HPDE6-E6E7 (cell line): Measurements from ENCODE around the gene TESK1.
"Not testable (repeated sequence)": the region's sequence is repeated elsewhere in the genome, so short reads cannot be mapped to it uniquely, and the experiment has no call there.

Experiments
- DNase-seq: peaks from one replicate; pipeline ENCODE4 v3.0.0; 2011; ENCODE audit warnings: missing footprints; ENCODE audit errors: extremely low spot score

The TESK1 gene

DNA sequence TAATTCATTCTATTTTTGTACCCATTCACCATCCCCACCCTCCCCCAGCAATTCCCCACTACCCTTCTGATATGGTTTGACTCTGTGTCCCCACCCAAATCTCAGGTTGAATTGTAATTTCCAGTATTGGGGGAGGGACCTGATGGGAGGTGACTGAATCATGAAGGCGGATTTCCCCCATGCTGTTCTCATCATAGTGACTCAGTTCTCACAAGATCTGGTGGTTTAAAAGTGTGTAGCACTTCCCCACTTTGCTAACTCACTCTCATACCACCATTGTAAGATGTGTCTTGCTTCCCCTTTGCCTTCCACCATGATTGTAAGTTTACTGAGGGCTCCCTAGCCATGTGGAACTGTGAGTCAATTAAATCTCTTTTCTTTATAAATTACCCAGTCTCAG, 25.9 kb upstream of the TESK1 start:
- no peak for DNase-seq

DNA sequence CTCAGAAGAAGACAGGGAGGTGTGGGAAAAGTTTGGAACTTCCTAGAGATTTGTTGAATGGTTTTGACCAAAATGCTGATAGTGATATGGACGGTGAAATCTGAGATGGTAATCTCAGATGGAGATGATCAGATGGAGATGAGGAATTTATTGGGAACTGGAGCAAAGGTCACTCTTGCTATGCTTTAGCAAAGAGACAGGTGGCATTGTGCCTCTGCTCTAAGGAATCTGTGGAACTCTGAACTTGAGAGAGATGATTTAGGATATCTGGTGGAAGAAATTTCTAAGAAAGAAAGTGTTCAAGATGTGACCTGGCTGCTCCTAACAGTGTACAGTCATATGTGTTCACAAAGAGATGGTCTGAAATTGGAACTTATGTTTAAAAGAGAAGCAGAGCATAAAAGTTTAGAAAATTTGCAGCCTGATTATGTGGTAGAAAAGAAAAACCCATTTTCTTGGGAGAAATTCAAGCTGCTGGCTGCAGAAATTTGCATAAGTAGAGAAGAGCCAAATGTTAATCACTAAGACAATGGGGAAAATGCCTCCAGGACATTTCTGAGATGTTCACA, 25.3 kb upstream of the TESK1 start:
- DNase-seq, result not testable (repeated sequence)

DNA sequence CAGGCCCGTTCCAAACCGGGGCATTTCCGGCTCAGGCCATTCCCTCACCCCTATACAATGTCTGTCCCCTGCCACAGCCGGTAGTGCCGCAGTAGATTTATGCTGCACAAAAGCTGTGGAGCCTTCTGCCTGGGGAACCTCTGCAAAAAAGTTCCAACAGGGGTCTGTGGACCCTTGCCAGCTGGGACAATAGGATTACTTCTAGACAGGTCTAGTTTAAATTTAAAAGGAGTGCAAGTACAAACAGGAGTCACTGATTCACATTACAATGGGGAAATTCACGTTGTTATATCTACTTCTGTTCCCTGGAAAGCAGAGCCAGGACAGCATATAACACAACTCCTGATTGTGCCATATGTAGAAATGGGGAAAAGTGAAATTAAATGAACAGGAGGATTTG, 21.5 kb upstream of the TESK1 start:
- DNase-seq, result not testable (repeated sequence)

DNA sequence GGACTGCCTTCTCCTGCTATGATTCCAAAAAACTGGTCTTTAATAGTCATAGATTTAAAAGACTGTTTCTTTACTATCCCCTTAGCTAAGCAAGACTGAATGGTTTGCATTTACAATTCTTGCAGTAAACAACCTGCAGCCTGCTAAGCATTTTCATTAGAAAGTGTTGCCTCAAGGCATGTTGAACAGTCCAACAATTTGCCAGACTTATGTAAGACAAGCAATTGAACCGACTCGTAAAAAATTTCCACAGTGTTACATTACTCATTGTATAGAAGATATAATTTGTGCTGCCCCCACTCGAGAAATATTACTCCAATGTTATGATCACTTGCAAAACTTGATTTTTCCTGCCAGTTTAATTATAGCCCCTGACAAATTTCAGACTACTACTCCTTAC, 20.4 kb upstream of the TESK1 start:
- DNase-seq, result not testable (repeated sequence)

DNA sequence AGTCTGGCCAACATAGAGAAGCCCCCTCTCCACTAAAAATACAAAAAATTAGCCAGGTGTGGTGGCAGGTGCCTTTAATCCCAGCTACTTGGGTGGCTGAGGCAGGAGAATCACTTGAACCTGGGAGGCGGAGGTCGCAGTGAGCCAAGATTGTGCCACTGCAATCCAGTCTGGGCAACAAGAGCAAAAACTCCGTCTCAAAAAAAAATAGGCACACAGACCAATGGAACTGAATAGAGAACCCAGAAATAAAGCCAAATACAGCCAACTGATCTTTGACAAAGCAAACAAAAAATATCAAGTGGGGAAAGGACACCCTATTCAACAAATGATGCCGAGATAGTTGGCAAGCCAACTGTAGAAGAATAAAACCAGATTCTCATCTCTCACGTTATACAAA, 16.6 kb upstream of the TESK1 start:
- DNase-seq, result not testable (repeated sequence)

DNA sequence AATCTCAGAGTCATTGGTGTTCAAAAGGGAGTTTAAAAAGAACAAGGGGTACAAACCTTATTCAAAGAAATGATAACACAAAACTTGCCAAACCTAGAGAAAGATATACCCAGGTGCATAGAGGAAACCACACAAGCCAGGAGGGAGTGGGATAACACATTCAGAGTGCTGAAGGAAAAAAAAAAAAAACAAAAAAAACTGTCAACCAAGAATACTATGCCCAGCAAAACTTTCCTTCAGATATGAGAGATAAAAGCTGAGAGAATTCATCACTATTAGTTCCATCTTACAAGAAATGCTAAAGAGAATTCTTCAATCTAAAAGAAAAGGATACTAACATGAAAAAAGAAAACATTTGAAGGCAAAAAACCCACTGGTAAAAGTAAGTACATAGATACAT, 11.5 kb upstream of the TESK1 start:
- DNase-seq, result no peak

DNA sequence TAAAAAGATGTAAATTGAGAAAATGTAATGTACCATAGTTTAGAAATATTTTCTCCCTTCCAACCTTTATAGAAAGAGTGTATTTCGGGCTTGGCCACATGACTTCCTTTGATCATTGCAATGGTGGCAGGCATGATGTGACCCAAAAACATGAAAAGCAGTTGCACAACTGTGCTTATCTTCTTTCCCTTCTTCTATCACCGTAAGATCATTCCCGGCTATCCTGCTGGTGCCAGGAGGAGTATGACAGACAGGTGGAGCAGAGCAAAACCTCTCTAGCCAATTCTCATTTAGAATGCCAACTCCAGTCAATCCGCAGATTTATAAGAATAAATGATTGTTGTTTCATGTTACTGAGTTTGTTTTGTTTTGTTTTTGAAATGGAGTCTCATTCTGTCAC, 10.6 kb upstream of the TESK1 start:
- DNase-seq, result no peak

DNA sequence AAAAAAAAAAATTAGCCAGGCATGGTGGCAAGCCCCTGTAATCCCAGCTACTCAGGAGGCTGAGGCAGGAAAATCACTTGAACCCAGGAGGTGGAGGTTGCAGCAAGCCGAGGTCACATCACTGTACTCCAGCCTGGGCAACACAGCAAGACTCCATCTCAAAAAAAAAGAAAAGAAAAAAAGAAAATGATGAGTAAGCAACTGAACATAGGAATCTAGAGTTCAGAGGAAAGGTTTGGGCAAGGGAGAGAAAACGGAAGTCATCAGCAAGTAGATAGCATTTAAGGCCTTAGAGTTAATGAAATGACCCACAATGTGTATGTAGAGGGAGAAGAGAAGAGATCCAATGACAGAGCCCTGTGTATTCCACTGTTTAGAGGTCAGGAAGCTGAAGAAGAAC, 8.2 kb upstream of the TESK1 start:
- not testable (repeated sequence) for DNase-seq

DNA sequence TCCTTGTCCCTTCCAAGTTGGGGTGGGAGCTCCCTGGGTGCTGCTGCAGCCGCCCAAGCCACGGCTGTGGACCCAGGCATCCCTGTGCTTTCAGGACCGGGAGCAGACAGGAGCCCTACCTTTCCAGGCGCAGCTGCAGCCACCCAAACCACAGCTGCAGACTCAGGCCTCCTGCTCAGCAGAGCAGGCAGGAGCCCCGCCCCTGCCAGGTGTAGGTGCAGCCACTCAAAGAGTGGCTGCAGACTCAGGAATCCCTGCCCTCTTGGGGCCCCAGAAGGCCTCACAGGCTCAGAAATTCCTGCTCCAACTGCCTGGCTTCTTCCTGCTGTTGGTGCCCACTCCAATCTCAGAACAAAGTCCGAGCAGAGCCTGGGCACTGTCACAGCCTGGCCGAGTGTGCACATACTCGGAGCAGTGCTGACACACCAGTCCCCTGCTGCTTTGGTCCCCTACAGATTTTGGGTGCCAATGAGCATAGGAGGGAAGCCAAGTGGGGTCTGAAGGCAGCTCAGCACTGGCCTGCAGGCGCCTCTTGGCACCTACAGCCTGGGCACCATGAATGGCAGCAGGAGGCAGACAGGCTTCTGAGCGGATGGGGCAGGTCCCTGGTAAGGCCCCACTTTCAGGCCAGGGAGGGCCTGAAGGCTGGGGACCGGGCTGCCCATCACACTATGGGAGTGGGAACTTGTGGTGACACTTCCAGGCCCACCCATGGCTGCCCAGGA, 6.0 kb upstream of the TESK1 start:
- no peak for DNase-seq

DNA sequence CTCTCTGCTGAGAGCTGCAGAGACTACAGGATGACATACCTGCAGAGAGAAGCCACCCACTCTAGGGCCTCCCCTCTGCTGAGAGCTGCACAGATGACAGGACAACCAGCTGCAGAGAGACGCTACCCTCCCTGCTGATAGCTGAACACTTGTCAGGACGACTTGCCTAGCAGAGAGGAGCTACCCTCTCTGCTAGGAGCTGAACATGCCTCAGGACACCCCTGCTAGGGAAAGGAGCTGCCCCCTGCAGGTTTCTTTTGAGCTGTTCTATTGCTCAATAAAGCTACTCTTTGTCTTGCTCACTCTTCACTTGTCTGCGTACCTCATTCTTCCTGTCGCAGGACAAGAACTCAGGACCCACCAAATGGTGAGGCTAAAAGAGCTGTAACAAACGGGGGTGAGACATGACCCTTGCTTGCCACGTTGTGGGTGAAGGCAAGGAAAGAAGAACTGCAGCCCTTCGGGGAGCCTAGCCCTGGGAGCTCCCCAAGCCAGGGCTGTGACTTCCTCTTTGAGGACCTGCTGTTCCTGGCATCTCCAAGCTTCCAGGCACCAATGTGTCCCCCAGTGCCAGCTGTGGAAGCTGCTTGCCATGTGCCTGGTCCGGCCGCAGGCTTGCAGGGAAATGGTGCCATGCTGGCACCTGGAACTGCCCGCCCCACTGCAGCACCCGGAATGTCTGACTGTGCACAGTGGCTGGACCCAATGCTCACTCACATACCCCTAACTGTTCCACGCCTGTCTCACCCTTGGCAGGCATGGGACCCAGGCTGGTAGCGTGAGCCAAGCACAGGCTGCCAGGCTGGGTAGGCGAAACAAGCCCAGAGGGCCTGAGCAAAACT, 5.1 kb upstream of the TESK1 start:
- DNase-seq, result no peak

DNA sequence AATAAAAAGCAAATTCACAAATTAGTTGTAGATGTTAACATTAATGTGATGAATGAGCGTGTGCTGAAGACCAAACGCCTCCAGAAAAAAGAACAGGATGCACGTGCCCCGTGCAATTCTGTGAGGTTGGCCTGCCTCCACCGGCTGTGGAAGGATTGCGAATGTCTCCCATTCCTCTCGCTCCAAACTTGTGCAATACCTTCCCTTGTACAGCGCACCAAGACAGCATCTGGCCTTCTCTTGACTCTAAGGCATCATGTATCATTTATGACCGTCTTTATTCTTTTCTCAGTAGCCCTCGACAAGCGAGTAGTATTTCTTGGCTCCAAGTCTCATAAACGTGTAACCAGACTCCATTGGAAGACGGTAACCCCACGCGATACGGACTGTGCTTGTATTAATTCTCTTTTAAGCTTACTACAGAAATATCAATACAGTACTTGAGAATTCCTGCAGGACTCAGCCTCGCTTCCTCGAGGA, 1.5 kb upstream of the TESK1 start:
- peak; percentile 21 for DNase-seq

DNA sequence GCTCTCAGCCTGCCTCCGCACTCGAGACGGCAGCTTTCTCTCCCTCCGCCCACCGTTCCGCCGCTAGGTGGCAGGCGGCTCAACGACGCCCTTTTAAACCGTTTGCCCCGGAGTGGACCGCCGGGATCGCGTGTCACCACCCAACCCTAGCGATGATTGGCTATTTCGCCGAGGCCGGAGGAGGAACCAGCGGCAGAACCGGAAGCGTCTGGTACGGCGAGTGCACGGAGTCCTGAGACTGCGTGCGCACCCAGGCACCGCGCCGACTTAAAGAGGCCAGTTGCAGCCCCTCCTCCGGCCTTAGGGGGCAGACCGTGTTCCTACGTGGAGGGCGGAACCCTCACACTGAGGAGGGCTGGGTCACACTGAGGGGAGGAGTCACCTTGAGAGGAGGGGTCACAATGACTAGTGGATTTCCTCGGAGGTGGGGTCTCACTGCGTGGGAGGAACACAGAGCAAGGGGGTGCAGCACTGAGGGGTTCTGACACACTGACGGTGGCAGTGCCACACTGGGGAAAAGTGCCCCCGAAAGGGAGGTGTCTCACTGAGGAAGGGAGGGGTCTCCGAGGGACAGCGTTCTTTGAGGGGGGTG, 980 bp upstream of the TESK1 start:
- peak; percentile 100 for DNase-seq

DNA sequence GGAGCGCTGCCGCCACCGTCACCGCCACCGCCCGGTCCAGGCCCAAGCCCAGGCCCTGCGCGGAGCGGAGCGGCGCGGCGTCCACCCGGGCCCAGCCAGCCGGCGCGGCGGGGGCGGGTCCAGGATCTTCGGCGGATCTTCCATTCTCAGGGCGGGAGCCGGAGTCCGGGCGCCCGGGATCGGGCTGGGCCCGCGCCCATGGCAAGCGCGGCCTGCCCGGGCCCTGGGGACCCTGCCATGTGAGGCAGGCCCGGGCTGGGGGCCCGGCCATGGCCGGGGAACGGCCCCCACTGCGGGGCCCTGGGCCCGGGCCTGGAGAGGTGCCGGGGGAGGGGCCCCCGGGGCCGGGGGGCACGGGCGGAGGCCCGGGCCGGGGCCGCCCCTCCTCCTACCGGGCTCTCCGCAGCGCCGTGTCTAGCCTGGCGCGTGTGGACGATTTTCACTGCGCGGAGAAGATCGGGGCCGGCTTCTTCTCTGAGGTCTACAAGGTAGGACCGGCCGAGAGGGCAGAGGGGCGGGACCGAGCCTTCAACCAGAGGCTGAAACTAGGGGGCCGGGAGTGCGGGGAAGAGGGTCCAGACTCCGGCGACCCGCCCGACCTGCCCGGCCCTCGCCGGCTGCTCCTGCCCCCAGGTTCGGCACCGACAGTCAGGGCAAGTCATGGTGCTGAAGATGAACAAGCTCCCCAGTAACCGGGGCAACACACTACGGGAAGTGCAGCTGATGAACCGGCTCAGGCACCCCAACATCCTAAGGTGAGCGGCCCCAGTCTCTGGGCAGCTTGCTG, 482 bp downstream of the TESK1 start:
- peak; percentile 49 for DNase-seq

DNA sequence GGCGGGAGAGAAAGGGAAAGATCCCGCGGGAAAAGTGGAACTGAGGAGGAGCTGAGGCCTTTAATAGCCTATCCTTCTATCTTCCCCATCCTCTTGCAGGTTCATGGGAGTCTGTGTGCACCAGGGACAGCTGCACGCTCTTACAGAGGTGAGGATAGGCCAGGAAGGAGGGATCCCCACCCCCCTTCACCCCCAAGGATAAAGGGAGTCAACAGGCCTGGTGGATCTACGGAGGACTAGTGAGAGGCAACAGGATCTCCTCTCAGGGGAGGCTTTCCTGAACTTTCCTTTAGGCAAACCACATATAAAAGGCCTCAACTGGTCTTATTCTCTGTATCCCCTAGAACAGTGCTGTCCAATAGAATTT, 1.1 kb downstream of the TESK1 start:
- no peak for DNase-seq

DNA sequence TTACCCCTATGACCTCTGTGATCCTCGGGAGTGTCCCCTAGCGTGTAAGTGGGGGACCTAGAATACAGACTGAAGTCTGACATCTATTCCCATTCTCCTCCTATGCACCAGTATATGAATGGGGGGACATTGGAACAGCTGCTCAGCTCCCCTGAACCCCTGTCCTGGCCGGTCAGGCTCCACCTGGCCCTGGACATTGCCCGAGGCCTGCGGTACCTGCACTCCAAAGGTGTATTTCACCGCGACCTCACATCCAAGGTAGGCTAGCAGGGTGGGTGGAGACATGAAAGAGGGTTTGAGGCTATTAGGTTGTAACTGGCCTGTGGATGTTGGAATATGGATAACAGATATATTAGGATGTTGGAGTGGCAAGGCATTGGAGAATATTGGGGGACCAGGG, 1.7 kb downstream of the TESK1 start:
- no peak for DNase-seq

DNA sequence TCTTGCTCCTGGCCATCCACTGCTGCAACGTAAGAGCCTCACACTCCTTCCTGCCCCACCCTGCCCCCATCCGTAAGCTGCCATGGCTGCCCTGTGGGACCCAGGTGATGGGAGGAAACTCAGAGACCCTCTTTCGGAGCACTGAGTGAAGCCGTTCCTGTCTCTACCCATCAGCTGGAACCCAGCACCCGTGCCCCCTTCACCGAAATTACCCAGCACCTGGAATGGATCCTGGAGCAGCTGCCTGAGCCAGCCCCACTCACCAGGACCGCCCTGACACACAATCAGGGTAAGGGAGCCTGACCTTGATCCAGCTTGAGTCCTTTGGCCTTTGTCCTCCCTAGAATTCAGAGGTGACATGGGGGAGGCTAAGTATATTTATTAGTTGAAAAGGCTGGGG, 3.2 kb downstream of the TESK1 start:
- DNase-seq, result no peak

DNA sequence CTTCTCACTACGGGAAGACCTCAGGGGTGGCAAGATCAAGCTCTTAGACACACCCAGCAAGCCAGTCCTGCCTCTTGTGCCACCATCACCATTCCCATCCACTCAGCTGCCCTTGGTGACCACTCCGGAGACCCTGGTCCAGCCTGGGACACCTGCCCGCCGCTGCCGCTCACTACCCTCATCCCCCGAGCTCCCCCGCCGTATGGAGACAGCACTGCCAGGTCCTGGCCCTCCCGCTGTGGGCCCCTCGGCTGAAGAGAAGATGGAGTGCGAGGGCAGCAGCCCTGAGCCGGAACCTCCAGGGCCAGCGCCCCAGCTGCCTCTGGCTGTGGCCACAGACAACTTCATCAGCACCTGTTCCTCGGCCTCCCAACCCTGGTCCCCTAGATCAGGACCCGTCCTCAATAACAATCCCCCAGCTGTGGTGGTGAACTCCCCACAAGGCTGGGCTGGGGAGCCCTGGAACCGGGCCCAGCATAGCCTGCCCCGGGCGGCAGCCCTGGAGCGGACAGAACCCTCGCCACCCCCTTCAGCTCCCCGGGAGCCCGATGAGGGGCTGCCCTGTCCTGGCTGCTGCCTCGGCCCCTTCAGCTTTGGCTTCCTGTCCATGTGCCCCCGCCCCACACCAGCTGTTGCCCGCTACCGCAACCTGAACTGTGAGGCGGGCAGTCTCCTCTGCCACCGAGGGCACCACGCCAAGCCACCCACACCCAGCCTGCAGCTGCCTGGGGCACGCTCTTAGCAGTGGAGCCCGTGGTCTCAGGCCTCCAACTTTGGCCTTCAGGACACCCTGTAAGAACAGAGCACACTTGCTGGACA, 4.1 kb downstream of the TESK1 start:
- no peak for DNase-seq

DNA sequence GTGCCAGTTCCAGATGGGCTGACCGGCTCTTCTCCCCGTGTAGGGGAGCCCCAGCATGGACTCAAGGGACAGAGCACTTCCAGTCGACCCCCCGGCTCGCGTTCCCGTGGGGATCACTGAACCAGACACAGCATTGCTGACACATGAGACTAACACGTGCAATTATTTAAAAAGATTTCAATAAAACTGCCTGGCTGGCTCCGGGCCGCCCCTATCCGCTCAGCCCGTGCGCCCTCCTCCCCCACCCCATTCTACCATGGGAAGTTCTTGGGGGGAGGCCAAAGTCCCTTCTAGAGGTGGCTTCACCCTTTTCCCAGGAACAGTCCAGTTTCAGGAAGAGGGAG, 4.7 kb downstream of the TESK1 start:
- DNase-seq, result no peak

DNA sequence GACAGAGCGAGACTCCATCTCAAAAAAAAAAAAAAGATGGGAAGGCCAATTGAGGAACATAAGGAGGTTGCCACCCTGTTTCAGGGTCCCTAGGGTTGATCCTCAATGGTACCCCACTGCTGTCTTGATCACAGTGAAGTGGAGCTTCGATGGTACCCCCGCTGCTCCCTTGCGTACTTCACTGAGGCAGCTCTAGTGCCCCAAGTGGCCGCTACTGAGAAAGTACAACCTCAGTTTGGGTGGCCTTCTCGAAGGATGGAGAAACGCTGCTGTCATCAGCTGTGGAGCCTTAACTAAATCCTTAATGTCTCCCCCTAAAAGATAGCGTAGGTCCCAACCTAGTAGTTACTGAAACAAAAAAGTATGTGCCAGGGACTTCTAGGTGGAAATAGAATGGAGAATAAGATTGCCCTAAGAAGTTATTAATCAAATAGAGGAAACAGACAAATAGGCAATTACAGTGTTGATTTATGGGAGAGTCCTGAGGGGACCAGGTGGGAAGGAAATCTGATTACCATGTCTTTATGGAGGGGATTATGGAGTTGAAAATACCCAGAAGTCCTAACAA, 6.3 kb downstream of the TESK1 start:
- no peak for DNase-seq

DNA sequence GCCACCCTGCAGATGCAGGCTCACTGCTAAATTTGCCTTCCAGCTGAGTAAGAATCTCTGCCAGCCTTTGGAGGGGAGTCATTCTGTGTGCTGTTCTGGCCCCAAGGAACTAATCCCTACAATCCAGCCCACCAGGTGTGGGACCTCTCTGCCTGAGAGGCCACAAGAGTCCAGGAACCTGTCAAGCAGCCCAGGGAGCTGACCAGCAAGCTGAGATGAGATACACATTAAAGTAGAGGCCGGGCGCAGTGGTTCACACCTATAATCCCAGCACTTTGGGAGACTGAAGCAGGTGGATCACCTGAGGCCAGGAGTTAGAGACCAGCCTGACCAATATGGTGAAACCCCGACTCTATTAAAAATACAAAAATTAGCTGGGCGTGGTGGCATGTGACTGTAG, 7.0 kb downstream of the TESK1 start:
- DNase-seq, result not testable (repeated sequence)

DNA sequence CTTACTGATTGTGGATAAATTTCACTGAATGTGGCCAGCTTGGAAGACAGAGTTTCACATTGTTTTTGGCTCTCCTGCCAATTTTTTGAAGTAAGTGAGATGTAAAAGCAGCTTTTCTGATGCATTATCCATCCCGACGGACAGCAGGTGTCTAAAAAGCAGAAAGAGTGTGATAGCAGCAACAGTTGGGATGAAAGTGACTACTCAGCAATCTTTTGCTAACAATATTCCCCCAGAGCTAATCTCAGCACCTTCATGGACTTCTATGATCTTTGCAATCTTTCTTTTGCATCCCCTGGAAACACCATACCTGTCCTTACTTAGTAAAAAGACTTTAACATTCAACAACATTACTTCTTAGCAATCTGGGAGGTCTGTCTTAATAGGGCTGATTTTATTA, 7.8 kb downstream of the TESK1 start:
- DNase-seq, result no peak
